ENCODE measurements around the gene TTC9B.

TTC9B gene

GRCh38 chr19:40247735-40248262, 29.6 kb upstream of the TTC9B start:
- DNase-seq, result no peak

- no peak for DNase-seq
Observed at GRCh38 chr19:40247178-40247577, 29.0 kb upstream of the TTC9B start.

GRCh38 chr19:40246292-40247073, 28.3 kb upstream of the TTC9B start:
- DNase-seq, result no peak

- no peak for DNase-seq
Observed at GRCh38 chr19:40245506-40246128, 27.4 kb upstream of the TTC9B start.

GRCh38 chr19:40244579-40245317, 26.6 kb upstream of the TTC9B start:
- no peak for DNase-seq

- no peak for DNase-seq
Observed at GRCh38 chr19:40243181-40243580, 25.0 kb upstream of the TTC9B start.

- no peak for DNase-seq
Observed at GRCh38 chr19:40242480-40242879, 24.3 kb upstream of the TTC9B start.

- peak in 1 of 2 experiments; percentile 20 for DNase-seq
Observed at GRCh38 chr19:40241809-40242384, 23.7 kb upstream of the TTC9B start.

GRCh38 chr19:40241125-40241808, 23.1 kb upstream of the TTC9B start:
- DNase-seq, result no peak

GRCh38 chr19:40240332-40240731, 22.1 kb upstream of the TTC9B start:
- no peak for DNase-seq

- no peak for DNase-seq
Observed at GRCh38 chr19:40239415-40240226, 21.4 kb upstream of the TTC9B start.

GRCh38 chr19:40238775-40239174, 20.6 kb upstream of the TTC9B start:
- DNase-seq, result no peak

GRCh38 chr19:40237791-40238190, 19.6 kb upstream of the TTC9B start:
- no peak for DNase-seq

GRCh38 chr19:40236366-40236765, 18.2 kb upstream of the TTC9B start:
- no peak for DNase-seq

- no peak for DNase-seq
Observed at GRCh38 chr19:40236026-40236355, 17.8 kb upstream of the TTC9B start.

GRCh38 chr19:40235238-40236025, 17.2 kb upstream of the TTC9B start:
- DNase-seq, result no peak

- DNase-seq, result no peak
Observed at GRCh38 chr19:40234429-40235237, 16.4 kb upstream of the TTC9B start.

- DNase-seq, result no peak
Observed at GRCh38 chr19:40233811-40234389, 15.7 kb upstream of the TTC9B start.

GRCh38 chr19:40232949-40233810, 15.0 kb upstream of the TTC9B start:
- no peak for DNase-seq
